ENCODE measurements around the gene COL25A1.
"Not testable (repeated sequence)": the region's sequence is repeated elsewhere in the genome, so short reads cannot be mapped to it uniquely, and the experiment has no call there.

The COL25A1 gene

DNA sequence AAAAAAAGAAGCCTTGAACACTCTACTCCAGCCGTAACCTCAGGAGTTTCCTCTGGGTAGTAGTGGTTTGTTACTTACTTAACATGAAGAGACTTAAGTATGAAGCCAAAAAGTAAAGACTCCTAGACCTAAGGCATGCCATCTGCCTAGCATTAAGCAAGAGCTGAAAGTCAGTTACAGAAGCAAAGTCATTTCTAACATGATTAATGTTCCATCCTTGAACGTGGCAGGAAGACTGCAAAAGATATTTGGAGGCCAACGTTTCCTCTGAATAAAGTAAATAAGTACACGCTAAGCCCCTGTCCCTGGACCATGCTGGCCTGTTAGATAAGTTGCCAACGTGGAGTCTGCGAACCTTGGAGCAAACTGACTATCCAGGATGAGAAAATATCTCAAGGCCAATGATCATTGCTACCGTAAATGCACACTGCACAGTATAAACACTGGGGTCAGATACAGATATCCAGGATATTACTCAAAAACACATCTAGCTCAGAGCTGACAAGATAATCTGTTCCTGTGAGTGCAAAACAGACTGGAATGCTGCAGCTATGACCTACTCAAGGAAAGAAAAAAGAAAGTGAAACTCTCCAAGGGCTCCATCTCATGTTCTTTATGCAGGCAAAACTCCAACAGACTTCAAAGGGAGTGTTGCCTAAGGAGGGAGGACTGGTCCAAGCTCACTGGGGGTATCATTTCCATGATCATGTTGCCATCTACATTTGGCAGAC is 255.8 kb downstream of the COL25A1 start:
- DNase-seq (ENCODE audit: low spot score): no peak

DNA sequence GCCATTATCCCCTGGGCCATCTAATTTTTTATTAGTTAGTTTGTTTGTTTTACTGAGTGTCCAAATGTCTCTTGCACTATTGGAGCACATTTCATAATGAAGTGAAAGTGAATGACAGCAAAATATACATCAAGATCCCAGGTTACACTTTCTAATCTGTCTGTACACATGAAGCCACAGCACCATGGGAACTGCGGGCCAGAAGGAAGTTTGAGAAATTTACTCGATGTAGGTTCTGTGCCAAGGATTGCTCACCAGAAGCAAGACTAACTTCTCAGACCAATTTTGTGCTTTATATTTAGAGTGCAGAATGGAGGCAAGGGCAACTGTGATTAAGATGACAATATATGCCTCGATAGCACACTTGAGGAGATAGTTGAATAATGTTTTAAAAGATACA is 258.0 kb downstream of the COL25A1 start:
- DNase-seq (ENCODE audit: low spot score): no peak

DNA sequence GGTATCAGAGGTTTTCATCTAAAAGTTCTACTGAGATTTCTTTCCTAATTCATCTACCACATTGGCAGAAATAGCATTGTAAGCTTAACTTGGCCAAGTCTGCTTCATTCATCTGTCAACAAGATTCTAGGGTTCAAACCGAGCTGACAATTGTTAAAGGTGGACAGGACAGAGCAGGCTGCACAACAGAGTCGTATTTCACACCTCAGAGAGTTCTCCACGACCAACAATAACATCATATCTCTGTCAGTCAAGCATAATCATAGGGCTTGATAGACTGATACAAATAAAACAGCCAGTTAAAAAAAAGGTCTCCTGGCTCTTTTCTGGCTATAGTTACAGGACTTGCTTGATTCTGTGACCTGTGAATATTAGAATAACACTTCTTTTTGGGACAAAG is 259.2 kb downstream of the COL25A1 start:
- DNase-seq (ENCODE audit: low spot score): no peak

DNA sequence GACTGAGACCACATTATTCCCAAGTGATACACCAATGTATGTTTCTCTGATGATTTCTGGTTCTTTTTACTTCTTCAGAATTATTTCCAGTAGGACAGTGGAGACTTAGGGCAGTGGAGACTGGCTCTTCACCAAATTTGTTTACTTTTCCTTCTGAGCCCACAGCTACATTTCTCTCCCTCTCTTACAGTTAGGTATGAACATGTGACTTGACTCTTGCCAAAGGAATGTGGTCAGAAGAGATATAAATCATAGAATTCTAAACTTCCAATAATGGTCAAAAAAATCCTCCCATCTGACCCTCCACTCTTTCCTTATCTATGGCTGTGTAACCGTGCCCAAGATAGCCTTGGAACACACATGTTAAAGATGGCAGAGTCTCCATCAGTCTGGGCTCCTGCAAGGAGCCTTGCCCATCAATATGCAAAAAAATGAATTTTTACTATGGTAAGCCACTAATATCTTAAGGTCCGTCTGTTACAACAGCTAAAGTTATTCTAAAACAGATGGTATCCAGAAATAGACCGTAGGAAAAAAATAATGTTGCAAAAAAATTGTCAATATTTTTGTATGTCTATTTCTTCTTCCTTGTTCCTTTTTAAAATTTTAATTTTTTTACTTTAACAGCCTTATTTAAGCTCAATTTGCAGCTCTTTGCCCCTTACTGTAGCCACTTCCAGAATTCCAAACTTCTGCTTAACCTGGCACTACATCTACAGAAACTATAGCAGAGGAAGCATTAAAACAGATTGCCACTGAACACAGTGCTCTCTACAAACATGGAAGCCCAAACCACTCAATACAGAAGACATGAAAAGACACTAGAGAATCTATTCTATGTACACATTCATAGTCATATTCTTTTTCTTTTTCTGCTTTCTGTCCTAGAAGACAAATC is 260.7 kb downstream of the COL25A1 start:
- no peak for DNase-seq (ENCODE audit: low spot score)

DNA sequence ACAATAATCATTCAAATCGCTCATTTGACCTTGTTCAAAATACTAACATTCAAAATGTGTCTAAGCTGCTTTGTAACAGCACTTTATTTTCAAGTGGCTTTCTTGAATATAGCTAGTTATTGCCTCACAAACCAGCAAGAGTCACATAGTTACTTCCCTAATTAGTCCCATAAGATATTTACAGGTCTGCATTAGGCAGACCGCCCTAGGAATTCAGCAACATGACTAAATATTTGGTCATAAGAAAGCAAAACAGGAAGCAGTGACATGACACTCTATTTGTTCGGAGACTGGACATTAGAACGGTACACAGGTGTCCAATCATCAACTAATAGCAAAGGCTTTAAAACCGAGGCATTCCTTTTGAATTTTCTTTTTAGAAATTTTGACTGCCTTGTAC is 262.0 kb downstream of the COL25A1 start:
- DNase-seq (ENCODE audit: low spot score): no peak

DNA sequence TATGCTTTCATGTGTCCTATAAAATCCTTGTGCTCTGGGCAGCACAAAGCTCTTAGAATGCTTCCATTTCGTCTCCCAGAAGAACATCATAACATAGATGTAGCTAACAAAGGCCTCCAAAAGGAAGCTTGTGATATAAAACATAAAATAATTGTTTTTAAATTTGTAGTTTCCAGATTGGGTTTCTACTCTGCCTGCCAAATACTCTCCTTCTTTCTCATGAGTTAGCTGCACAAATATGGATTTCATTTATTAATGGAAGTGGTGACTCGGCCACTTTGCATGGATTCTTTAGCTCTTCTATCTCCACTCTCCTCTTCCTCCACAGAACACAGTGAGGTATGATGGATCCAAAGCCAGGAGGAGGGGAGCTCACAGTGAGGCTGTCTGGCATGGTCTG is 265.4 kb downstream of the COL25A1 start:
- DNase-seq (ENCODE audit: low spot score): no peak

DNA sequence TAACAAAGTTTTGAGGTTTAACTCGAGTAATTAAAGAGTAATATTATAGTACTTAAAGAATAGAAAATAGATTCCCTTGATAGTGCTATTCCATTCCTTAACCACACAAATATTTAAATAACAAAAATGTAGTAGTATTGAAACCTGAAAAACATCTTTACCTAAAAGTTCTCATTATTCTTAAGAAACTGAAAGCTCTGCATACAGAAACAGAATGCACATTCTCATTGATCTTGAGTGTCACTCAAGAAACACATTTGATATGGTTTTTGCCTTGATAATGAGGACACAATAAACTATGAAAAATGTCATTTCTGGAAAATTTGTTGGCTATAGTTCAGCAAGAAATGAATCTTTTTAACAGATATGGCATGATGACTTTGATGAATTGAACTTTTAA is 268.5 kb downstream of the COL25A1 start:
- no peak for DNase-seq (ENCODE audit: low spot score)

DNA sequence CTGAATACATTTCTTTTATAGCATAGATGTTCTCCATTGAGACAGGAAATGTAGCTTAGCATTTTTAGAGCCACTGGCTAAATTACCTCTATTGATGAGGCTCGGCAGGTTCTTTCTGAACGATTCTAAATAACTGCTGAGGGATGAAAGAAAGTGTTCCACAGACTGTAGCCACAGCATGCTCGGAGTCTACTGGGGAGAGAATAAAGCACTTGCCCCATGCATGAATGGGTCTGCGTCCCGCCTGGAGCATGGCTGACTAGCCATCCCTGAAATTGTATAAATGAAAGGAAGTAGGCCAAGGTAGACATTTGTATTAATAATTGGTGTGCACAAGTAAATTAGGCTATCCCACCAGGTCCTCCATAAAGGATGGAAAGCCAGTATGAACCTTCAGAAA is 269.8 kb downstream of the COL25A1 start:
- no peak for DNase-seq (ENCODE audit: low spot score)

DNA sequence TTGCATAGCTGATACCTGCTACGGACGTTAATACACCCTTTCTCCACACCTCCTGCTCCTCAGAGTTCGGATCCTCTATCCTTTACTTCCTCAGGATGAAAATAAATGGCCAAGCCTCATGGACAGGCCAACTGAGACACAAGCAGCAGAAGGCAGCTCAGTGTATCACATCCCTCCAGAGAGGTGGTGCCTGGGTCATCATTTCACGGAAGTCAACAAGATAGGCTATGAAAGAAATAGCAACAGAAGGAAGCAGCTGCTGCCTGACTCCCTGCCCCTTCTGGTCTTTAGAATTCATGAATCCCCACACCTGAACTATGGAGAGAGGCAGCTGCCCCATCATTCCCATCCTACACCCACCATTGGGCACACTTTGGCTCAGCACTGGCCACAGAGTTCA is 272.5 kb downstream of the COL25A1 start:
- no peak for DNase-seq (ENCODE audit: low spot score)

DNA sequence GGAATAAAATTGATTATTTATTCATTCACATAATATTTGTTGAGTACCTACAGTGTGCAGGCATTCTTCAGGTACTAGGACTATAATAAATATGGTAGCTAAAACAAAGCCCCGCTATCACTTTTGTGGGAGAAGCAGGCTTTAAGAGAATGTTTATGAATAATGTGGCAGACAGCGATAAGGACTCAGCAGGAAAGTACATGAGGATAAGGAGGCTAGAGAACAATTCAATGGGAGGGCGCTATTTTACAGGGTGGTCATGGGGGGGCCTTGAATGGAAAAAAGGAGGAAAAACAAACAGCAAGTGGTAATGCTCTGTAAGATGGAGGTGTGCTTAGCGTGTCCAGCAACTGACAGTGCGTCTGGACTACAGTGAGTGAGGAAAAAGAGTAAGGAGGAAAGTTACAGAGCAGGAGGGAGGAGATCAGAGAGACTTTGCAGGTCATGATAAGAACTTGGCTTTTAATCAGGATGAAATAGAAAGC is 275.4 kb downstream of the COL25A1 start:
- no peak for DNase-seq (ENCODE audit: low spot score)

DNA sequence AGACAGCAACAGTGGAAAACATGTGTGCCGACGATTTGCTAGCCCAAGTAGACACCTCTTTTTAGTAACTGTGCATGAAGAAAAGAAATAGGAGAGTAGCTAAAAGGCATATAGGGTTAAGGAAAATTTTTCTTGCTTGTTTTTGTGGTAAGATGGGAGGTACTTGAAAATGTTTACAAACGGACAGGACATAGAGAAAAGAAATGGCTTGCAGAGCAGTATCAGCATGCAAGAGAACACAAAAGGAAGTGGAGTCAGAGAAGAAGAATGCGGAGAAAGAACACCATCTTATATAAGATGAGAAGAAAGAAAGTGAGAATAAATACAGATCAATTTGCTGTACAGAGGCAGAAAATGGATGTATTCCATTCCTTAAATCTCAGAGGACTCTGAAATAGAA is 275.9 kb downstream of the COL25A1 start:
- no peak for DNase-seq (ENCODE audit: low spot score)

DNA sequence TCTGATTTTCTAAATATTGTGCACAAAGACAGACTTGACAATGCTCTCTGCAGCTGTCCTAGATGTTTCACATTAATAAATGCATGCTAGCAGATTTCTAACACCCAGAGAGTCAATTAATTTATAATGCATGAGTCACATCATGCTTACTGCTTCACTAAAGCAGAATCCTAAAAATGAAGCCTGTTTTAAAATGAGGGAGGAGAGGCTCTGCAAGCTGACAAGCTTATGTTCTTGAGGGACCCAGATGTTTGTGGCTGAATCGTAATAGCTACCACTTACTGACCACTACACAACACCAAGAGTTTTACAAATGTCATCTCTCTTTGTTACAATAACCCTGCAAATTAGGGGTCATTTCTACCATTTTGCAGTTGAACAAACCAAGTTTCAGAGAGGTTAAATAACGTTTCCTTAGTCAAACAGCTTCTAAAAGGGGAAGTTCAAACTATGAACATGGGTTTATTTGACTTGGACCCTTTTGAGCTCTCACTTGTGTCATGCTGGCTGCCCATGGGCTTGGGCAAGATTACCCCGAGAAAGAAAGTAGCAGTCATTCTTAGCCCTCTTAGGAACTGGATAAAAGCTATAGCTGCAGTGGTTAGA is 276.9 kb downstream of the COL25A1 start:
- DNase-seq (ENCODE audit: low spot score): no peak

DNA sequence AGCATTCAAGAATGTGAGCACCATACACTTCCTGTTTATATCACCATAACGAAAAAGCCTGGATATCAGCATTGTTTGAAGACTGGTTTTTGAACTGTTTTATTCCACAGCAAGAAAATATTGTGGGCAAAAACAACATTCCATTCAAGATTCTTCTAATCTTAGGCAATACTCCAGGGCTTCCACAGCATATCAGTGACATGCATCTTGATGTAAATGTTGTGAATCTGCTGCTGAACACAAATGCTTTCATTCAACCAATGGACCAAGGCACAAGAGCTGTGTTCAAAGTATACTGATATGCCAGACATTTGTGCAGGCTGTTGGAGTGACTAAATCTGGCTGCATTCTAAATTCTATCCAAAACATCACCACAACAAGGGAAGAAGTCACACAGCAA is 279.5 kb downstream of the COL25A1 start:
- DNase-seq (ENCODE audit: low spot score): no peak

DNA sequence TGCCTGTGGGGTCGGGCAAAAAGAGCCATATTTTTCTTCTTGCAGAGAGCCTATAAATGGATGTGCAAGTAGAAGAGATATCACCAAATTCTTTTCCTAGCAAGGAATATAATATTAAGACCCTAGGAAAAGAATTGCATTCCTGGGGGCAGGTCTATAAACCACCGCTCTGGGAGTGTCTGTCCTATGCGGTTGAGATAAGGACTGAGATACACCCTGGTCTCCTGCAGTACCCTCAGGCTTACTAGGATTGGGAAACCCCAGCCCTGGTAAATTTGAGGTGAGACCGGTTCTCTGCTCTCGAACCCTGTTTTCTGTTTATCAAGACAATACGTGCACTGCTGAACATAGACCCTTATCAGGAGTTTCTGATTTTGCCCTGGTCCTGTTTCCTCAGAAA is 280.8 kb downstream of the COL25A1 start:
- DNase-seq (ENCODE audit: low spot score): not testable (repeated sequence)

DNA sequence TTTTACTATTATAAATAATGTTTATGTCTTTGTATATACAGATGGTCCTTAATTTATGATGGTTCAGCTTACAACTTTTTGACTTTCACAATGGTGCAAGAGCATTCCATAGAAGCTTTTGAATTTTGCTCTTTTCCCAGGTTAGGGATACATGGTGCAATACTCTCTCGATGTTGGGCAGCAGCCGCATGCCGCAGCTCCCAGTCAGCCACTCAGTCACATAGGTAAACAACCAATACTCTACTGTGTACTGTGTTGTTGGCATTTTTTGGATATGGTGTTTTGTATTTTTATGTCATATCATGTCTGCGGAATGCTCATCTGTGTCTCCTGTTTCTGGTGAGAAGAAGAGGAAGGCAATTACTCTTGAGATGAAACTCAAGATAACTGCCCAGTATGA is 281.6 kb downstream of the COL25A1 start:
- DNase-seq (ENCODE audit: low spot score): no peak

DNA sequence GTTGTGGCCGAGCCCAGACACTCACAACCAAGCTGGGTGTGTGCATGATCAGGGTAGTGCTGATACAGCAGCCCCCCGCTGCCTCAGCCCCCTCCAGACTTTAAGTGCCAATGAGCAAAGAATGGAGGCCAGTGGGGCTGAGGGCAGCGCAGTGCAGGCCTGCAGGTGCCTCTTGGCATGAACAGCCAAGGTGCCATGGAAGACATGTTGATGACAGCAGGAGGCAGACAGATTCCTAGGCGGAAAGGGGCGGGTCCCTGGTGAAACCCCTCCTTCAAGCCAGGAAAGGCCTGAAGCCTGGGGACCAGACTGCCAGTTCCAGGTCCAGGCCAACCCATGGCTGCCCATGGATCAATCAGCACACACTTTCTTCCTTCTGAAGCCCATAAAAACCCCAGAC is 286.3 kb downstream of the COL25A1 start:
- no peak for DNase-seq (ENCODE audit: low spot score)

DNA sequence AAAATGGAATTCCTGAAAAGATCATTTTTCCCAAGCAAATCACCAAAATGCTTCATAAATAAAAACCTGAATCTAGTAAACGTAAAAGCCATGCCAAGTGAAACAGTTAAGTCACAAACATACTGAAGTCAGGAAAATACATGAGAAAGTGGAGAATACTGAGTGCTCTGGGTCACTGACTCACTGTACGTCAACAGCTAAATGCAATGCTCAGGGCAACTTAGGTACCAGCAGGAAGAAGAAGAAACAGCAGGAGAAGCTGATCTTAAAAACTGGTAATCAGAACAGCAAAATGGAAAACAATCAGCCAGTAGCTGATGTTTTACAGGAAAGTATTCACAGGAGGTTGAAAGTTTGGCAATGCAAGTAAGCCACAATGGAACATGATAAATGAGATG is 287.0 kb downstream of the COL25A1 start:
- no peak for DNase-seq (ENCODE audit: low spot score)

DNA sequence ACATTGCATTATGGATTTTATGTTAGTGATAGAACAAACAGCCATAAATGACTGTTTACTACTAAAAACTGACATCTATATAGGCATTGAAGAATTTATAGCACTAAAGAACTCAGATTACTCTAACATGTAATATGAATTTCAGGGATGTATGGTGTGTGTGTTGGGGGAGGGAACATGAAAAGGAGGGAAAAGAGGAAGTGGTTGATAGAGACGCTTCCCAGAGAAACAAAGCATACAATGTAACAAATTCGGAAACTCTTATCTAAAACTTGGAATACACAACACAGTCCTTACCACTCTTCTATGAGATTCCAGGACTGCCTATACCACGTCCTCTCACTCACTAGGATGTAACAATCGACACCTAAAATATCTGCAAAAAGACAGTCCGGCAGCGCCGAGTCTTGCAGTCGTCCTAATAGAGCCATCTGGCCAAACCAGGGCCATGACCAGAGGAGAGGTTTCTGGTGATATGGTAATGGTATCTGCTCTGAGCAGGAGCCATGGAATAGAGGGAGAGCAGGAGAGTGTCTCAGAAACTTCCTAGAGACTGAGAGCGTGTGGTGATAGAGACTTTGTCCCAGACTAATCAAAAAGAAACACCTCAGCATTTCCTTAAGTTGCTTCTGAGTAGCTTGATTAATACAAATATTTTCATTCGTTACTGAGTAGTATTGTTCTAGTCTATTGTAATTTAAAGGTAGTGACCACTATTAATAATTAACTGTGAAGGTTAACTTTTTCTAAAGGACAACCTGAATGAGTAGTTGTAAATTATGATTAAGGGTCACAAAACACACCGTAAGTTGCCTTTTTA is 287.7 kb downstream of the COL25A1 start:
- no peak for DNase-seq (ENCODE audit: low spot score)

DNA sequence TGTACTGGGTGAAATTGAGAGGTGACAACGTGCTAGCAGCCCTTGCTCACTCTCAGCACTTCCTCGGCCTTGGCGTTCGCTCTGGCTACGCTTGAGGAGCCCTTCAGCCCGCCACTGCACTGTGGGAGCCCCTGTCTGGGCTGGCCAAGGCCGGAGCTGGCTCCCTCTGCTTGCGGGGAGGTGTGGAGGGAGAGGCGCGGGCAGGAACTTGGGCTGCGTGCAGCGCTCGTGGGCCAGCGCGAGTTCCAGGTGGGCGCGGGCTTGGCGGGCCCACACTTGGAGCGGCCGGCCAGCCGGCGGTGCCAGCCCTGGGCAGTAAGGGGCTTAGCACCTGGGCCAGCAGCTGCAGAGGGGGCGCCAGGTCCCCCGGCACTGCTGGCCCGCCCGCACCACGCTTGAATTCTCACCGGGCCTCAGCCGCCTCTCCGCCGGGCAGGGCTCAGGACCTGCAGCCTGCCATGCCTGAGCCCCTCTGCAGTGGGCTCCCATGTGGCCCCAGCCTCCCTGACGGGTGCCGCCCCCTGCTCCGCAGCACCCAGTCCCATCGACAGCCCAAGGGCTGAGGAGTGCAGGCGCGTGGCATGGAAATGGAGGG is 290.1 kb downstream of the COL25A1 start:
- no peak for DNase-seq (ENCODE audit: low spot score)

DNA sequence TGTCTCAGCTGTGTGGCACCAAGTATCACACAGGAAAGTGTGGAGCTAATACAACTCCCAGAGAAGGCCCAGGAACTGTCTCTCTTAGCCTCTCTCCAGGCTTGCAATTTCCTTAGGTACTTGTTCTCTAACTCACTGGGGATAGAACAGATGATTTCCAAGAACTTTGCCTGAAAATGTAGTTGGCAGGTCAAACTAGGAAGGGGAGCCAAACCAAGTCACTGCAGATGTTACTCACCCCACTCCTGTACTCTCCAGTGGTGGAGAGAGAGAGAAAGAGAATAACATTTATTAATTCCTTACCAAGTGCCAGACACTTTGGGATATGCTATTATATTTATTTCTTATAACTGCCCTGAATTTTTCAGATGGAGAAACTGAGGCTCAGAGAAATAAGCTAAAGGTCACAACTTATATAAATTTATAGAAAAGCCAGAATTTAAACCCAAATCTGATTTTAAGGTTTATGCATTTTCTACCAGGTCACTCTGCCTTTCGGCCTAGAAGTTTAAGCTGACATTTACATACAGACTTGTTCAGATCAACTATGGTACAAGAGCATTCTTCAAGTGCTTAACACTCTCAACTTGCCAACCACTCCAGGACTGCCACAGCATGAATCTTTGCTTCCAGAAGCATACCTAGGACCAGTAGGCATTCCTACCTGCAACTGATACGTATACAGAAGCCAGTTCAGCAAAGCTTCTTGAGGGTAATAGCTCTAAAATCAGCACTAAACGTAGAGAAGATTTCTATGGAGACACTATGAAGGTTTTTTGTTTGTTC is 291.0 kb downstream of the COL25A1 start:
- DNase-seq (ENCODE audit: low spot score): no peak

DNA sequence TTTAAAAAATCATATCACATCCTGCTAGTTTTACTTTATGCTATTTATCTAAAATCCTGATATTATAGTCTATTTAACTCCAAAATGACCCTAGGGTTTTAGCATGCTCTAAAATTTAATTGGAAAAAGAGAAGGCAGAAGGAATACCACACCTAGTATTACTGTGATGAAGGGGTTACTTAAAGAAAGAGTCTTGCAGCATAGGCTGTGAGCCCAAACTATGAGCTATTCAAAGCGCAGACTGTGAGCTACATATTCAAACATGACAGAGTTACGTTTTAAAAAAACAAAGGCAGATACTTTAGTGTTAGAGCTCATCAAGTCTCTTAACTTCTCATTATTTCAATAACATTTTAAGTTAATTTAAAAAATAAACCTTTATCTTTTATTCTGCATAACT is 291.9 kb downstream of the COL25A1 start:
- no peak for DNase-seq (ENCODE audit: low spot score)
